Subcutaneous adipose tissue (tissue), 4 donors: ENCODE measurements around the gene OR4D11. TPM values are rescaled to one million over a fixed set of nuclear protein-coding genes. Genes with fewer than 3 reads are reported as not detected.

ENCODE experiments used
- total RNA-seq, 4 donors: library from RNA; depleted of rRNA; stranded (reverse); fragments of >200 nt; gene quantifications; one replicate each; pipeline ENCODE4 v1.1.0, GENCODE V29; 2016
- TF ChIP-seq, protein P1 (sequence below): fragments of 450-650 bp; IDR thresholded peaks from one replicate; pipeline ENCODE4 v1.5.1; 2016; ENCODE audit warnings: low read depth, mild to moderate bottlenecking, control low read depth, antibody characterized with exemption, moderate library complexity

Gene OR4D11
- total RNA-seq: not detected

DNA sequence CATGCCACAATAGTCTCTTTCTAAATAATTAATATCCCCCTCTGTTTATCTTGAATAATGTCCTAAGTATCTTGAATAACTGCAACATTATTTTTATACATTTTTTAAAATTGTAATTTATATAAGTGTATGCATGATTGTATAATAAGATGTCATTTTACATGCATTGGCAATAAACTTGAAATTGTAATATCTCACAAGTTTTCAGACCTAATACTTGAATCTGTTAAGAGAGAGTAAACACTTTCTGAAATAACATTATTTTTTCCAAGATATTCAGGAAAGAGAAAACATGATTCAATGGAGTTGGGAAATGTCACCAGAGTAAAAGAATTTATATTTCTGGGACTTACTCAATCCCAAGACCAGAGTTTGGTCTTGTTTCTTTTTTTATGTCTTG, at the start of gene OR4D11:
OR4D11 (plus strand) TSS at position 301 of the 400 bp plus-strand sequence; CDS start at position 301, 0 bp downstream.
- TF ChIP-seq, protein P1, sequence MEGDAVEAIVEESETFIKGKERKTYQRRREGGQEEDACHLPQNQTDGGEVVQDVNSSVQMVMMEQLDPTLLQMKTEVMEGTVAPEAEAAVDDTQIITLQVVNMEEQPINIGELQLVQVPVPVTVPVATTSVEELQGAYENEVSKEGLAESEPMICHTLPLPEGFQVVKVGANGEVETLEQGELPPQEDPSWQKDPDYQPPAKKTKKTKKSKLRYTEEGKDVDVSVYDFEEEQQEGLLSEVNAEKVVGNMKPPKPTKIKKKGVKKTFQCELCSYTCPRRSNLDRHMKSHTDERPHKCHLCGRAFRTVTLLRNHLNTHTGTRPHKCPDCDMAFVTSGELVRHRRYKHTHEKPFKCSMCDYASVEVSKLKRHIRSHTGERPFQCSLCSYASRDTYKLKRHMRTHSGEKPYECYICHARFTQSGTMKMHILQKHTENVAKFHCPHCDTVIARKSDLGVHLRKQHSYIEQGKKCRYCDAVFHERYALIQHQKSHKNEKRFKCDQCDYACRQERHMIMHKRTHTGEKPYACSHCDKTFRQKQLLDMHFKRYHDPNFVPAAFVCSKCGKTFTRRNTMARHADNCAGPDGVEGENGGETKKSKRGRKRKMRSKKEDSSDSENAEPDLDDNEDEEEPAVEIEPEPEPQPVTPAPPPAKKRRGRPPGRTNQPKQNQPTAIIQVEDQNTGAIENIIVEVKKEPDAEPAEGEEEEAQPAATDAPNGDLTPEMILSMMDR: no peak

DNA sequence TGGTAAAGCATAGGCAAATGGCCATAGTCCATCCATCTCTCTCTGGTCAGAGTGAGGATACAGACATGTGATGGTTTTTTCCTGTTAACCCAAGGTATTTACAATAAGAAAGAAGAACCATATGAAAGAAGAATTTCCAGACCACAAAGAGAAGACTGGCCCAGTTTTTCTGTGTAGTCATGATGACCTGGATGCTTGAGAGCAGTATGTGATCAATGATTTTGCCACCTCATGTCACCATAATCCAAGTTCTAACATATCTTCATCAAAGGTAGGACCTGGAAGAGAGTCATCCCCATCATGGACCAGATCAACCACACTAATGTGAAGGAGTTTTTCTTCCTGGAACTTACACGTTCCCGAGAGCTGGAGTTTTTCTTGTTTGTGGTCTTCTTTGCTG, 46.7 kb upstream of the OR4D11 start, which contains the start of gene OR4D6:
OR4D6 (plus strand) TSS at position 301 of the 400 bp plus-strand sequence; CDS start at position 301, 0 bp downstream.
- TF ChIP-seq, protein P1: no peak

DNA sequence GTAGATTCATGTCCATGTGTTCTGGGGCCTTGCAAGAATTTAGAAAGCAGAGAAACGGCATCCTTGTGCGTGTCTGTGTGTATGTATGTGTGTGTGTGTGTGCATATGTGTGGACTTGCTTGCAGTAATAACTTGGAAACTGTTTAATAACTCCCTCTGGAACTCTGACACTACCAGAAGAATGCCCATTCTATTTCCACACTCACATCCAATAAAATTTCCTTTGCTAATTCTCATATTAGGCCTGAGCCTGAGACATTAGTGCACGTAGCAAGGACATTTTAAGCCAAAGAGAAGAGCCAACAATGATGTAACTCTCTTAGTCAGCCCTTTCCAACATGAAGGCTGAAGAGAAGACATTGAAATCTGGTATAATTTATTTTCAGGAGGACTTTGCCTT, 43.5 kb upstream of the OR4D11 start:
- TF ChIP-seq, protein P1: no peak

DNA sequence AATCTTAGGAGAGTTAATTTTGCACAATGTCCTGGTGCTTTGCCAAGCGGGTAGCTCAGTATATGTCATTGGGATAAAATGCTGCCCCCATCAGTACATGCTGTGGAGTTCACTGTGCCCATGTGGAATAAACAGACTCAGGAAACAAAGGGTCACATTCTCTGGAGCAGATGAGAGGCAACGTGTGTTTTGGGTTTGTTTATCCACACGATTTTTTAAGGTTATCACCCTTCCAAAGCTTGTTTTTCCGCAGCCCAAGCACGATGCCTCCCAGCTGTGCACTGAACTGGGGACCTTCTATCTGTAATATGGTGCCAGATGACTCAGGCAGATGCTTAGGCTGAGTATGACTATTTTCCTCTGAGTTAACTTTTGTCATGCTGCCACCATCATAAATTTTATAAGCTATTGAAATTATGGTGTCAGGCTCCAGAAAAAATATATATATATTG, 40.2 kb upstream of the OR4D11 start:
- TF ChIP-seq, protein P1: no peak

DNA sequence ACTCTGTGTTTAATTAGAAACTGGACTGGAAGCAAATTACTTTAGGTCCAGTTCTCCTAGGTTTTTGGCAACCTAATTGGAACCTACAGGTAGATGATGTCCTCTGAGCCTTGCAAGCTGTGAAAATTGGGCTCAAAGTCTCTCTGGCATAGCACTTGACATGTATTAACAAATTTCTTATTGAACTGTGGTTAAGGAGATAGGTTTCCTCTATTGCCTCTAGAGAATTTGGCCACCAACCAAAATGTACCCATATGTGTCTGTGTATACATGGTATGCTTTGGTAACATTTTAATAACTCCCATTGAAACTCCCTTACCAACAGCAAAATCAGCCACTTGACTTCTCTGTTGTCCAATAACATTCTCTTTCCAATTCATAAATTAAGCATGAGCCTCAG, 30.4 kb upstream of the OR4D11 start, which contains the start of gene OR4D10:
OR4D10 (plus strand) TSS at position 301 of the 400 bp plus-strand sequence. CDS start 4,115 bp downstream, outside the sequence.
- TF ChIP-seq, protein P1: no peak

DNA sequence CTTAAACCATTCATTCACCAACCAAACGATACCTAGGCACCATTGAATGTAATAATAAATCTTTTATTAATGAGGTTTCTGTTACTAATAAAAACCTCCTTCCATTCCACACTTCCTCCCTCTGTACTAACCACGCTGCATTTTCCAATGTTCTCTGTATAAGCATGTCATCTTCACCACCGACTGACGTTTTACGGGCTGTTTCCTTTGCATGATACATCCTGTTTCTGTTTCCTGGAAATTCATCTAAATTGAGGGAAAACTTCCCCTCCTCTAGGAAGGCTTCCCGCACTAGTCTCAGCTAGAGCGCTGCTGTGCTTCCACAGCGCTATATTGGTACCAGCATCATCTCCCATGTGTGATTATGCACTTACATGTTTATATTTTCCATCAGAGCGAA, 28.2 kb upstream of the OR4D11 start:
- TF ChIP-seq, protein P1: no peak

DNA sequence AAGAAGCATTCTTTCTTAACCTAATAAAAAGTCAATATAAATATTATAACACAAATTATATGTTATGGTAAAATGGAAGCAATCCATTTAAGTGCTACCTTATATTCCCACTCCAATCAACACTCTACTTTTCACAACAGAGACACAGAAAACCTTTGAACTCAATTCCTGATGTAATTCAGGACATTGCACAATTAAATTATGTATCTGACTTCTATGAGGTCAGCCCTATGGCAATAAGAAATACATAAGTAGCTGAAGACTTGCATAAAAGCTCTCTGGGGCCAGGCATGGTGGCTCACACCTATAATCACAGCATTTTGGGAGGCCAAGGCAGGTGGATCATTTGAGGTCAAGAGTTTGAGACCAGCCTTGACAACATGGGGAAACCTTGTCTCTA, 23.5 kb upstream of the OR4D11 start:
- TF ChIP-seq, protein P1: no peak
